GM21423 (cell line): ENCODE results near the gene C17orf67.
"Not testable (repeated sequence)": the region's sequence is repeated elsewhere in the genome, so short reads cannot be mapped to it uniquely, and the experiment has no call there.

Experiments used
- ATAC-seq: cut with Tn5 transposase; IDR thresholded peaks from one replicate; pipeline ENCODE4 v1.9.1; 2021; ENCODE audit warnings: mild to moderate bottlenecking, moderate library complexity; ENCODE audit not compliant: unreplicated experiment

Gene C17orf67

DNA sequence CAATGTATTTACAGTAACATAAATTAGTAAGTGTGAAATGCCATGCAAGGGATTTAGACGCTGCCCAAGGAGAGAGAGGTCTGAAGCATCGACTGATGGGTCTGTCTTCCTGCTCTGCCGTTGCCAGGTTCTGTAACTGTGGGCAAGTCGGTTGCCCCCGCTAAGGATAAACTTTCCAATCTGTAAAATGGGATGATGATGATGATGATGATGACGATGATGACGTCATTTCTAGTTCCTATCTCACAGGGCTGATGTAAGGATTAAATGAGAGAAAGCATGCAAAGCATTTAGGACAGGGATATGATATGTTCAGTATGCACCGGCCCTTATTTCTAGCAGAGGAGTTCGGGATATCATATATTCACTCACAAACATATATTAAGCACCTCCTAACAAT lies 54.8 kb downstream of the C17orf67 start:
- no peak for ATAC-seq

- ATAC-seq, result no peak
Measured at GRCh38 chr17:56777859-56778258, 55.9 kb downstream of the C17orf67 start.

- no peak for ATAC-seq
Measured at GRCh38 chr17:56774650-56775049, 59.1 kb downstream of the C17orf67 start.

DNA sequence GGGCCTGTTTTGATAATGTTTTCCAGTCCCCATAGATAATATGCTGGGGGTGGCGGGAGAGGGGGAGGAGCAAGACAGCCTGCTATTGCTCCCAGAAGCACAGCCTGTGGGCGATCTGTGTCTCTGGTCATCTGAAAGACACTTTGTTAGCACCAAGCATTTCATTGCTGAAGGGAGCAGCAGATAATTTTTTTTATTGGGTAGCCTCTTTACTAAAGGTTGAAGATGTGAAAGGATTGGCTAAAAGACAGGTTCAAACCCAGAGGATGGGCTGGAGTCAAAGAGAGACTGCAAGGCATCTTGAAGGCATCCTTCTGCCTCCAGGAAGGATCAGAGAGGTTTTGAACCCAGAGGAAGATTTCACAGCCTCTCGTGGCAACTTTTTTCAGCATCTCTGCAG lies 60.6 kb downstream of the C17orf67 start:
- no peak for ATAC-seq

DNA sequence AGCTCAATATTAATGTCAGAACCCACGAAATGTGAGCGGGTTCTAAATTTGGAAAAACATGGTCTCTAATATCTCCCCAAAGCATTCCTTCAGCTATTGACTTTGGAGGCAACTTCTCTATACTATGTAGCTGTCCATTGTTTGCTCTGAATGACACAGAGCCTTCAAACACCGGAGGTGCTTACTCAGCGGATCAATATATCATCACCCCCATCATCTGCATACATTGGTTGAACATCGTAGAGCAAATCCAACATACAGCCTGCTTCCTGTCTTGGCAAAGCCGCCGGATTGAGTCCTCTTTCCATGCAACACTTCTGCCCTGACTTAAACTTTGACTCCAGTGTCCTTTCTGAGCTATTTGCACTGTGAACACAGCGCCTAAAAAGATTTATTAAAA lies 61.3 kb downstream of the C17orf67 start:
- ATAC-seq, result no peak

- no peak for ATAC-seq
Measured at GRCh38 chr17:56771975-56772374, 61.7 kb downstream of the C17orf67 start.

DNA sequence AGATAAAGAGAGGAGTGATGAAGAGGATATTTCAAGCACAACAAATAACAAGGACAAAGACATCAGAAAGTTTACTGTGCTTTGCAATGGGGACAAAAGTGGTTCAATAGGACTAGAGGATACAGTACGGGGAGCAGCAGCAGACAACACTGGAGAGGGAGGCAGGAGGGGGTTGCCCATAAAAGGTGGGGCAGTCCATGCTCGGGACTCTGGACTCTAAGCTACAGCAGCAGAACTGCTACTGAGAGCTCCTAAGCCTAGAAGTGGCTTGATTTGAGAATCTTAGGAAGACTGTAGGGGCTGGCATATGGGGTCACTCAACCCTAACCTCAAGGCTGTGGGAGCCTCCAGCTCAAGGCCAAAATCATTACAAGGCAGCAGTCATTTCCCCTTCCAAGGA lies 62.2 kb downstream of the C17orf67 start:
- ATAC-seq, result no peak

GRCh38 chr17:56770427-56770826 lies 63.3 kb downstream of the C17orf67 start:
- no peak for ATAC-seq

DNA sequence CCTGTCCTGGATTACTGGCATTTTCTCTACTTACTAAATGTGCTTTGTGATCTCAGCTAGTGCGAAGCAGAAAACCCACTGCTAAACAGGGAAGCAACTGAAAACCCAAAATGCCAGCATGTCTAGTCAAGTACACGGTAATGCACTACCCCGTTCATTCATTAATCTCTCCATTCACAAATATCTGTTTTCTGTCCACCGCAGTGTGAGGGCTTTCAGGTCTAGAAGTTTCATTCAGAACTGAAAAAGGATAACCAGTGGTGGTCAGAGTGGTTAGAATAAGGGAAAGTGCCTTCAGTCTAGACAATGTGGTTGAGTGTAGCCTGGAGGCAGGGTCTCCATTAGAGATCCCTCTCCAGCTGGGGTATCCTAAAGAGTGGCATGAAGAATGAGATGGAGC lies 68.3 kb downstream of the C17orf67 start:
- no peak for ATAC-seq

- ATAC-seq, result no peak
Measured at GRCh38 chr17:56762988-56763387, 70.7 kb downstream of the C17orf67 start.

DNA sequence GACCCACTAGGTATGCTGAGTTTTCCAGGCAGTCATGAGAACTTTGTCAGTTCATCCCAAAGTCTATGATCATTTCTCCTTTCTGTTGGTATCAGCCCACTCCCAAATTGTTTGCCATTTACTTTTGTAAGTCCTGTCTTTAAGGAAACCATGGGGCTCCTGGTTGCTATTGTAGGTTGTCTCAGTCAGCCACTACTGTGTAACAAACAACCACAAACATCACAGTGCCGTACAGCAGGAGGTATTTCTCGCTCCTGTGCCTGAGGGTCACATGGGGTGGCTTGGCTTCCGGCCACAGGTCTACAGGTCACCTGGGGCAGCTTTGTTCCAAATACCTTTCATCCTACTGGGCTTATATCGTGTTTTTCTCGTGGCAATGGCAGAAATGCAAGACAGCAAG lies 71.6 kb downstream of the C17orf67 start:
- no peak for ATAC-seq

DNA sequence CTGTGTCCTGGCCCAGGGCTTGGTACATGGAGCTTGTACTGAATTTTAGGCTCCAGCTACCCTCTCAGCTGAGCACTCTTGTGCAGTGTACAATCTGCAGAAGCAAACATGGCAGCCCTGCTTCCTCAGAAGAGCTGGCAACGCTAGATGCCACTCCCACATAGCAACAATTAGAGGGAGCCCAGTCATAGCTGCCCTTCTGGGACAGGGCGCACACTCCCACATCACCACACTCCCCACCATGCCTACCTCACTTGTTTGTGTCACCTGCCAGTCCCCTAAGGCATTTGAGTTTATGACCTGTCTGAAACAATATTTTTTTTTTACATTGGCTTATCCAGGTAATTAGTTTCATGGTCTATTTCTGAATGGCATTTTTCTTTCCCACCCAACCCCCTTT lies 72.3 kb downstream of the C17orf67 start:
- no peak for ATAC-seq

GRCh38 chr17:56757611-56758010 lies 76.1 kb downstream of the C17orf67 start:
- ATAC-seq, result not testable (repeated sequence)

- ATAC-seq, result no peak
Measured at GRCh38 chr17:56756536-56756935, 77.2 kb downstream of the C17orf67 start.

- ATAC-seq, result no peak
Measured at GRCh38 chr17:56755310-56755709, 78.4 kb downstream of the C17orf67 start.

DNA sequence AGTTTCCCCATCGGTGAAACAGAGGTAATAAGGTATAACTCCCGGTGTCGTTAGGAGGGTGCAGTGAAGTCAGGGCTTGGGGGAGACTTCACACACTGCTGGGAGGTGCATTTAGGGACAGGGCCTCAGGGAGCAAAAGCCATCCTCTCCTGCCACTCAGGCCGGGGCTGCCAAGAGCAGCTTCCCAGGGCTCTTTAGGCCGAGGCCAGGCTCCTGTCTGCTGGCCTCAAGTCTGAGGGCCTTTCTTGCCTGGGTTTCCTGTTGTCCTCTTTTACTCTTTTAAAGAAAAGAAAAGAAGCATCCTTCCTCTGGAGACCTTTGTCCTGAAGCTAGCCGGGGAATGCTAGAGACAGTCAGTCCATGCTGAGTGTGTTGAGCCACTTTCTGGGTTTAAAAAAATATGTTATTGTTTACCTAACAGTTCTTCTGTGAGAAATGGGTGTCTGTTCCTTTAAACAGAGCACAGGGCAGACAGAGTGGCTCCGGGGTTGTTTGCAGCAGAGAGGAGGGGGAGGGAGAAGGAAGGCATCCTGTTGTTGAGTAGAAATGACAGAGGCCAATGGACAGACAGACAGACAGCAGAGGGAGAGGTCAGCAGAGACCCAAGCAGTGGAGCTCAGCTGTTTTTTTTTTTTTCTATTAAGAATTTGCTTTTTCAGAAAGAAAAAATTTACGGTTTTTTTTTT lies 79.1 kb downstream of the C17orf67 start:
- ATAC-seq, result no peak

DNA sequence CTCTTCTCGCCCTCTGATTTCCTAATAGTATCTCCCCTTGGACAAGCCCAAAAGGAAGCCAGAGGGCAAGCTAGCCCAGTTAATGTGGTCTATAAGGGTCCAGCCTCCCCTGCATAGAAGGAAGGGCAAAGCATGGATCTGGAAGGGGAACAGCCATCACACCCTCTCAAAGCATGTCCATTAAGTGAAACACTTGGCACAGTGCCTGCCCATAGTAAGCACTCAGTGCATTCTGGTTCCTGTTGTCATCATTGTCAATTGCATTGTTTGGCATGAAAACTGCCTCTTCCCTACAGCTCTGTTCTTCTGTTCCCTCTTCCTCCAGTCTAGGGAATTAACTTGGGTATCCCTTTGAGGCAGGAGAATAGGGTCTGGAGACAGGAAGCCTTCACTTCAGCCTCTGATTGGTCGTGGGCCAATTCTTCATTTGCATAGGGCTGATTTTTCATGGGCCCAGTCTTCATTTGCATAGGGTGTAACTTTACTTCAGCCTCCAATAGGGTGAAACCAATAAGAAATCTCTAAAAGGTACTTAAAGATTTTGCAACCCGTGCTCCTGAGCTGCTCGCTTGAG lies 81.4 kb downstream of the C17orf67 start:
- ATAC-seq, result no peak

- ATAC-seq, result no peak
Measured at GRCh38 chr17:56751145-56751738, 82.5 kb downstream of the C17orf67 start.

DNA sequence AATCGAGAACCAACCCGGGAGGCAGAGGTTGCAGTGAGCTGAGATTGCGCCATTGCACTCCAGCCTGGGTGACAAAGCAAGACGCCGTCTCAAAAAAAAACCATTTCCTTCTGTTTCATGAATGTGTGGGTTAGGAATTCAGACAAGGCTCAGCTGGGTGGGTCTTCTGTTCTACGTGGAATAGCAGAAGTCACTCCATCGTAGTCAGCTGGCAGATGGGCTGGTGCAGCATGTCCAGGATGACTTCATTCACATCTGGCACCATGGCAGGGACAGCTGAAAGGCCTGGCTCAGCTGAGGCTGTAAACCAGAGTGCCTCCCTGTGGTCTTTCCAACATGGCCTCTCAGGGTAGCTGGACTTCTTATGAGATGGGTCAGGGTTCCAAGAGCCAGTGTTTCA lies 89.0 kb downstream of the C17orf67 start:
- no peak for ATAC-seq

GRCh38 chr17:56742601-56743000 lies 91.1 kb downstream of the C17orf67 start:
- ATAC-seq, result no peak
